Caco-2 (cell line): Measurements from ENCODE around the gene WDTC1. TPM values are rescaled to one million over a fixed set of nuclear protein-coding genes. Genes with fewer than 3 reads are reported as not detected.
A peak's percentile ranks its signal among the peaks of the same experiment; 100 is the strongest.

Experiments used
- BruUV-seq: library from RNA; stranded (reverse); fragments of 400-500 nt; replicated peaks from 2 replicates; lab custom pipeline; 2021; lab: Mats Ljungman, UMichigan
- CTCF ChIA-PET: fragments of 300-600 bp; sonication (Branson Sonifier 250); formaldehyde crosslinking; loops from one replicate; lab custom pipeline; 2022; ENCODE audit warnings: antibody characterized with exemption; lab: Charles Lee
- POLR2A ChIA-PET: fragments of 300-600 bp; sonication (Branson Sonifier 250); formaldehyde crosslinking; loops from one replicate; lab custom pipeline; 2022; ENCODE audit warnings: antibody characterized with exemption; lab: Charles Lee
- DNase-seq, 2 experiments: peaks; one replicate each; pipeline versions ENCODE4 v3.0.0 to v3.0.0-alpha.2; 2020 to 2022
- H3K27me3 ChIP-seq: replicated peaks from 2 replicates; pipeline ENCODE4 v1.6.0; 2011; ENCODE audit warnings: low read length; ENCODE audit not compliant: control insufficient read depth, insufficient read depth
- H3K36me3 ChIP-seq: 2 replicates; pipeline ENCODE4 v1.5.1; 2011; ENCODE audit warnings: low read length; ENCODE audit not compliant: control insufficient read depth, insufficient read depth
- H3K4me1 ChIP-seq: fragments of 250-450 bp; sonication (Bioruptor Pico); 2 replicates; pipeline ENCODE4 v1.5.1; 2020; ENCODE audit warnings: mild to moderate bottlenecking
- H3K4me3 ChIP-seq: 2 replicates; pipeline ENCODE4 v1.5.1; 2011; ENCODE audit warnings: low read depth, mild to moderate bottlenecking, control low read depth, low read length
- H3K9me3 ChIP-seq: fragments of 250-450 bp; sonication (Bioruptor Pico); 2 replicates; pipeline ENCODE4 v1.5.1; 2020; ENCODE audit warnings: mild to moderate bottlenecking, moderate library complexity
- H3K27ac Mint-ChIP-seq: one replicate; pipeline ENCODE4 v1.8.0; 2022; ENCODE audit warnings: mixed read lengths; ENCODE audit not compliant: unreplicated experiment
- H3K27me3 Mint-ChIP-seq: one replicate; pipeline ENCODE4 v1.8.0; 2022; ENCODE audit warnings: mixed read lengths; ENCODE audit not compliant: insufficient read depth, unreplicated experiment
- H3K36me3 Mint-ChIP-seq: one replicate; pipeline ENCODE4 v1.8.0; 2022; ENCODE audit warnings: mild to moderate bottlenecking, mixed read lengths; ENCODE audit not compliant: insufficient read depth, unreplicated experiment
- H3K4me1 Mint-ChIP-seq: one replicate; pipeline ENCODE4 v1.8.0; 2022; ENCODE audit warnings: low read depth, mixed read lengths; ENCODE audit not compliant: unreplicated experiment
- H3K4me3 Mint-ChIP-seq: one replicate; pipeline ENCODE4 v1.8.0; 2022; ENCODE audit warnings: mild to moderate bottlenecking, moderate library complexity, mixed read lengths; ENCODE audit not compliant: unreplicated experiment
- H3K9me3 Mint-ChIP-seq: one replicate; pipeline ENCODE4 v1.8.0; 2022; ENCODE audit warnings: mixed read lengths; ENCODE audit not compliant: unreplicated experiment
- intact Hi-C: fragments of 100-400 bp; cut with micrococcal nuclease; formaldehyde crosslinking; loops from one replicate; pipeline ENCODE4 v1.10.0; 2022; ENCODE audit not compliant: unreplicated experiment
- total RNA-seq: library from RNA; stranded (reverse); gene quantifications from 2 replicates; pipeline ENCODE4 v1.2.3, GENCODE V29; 2022
- TF ChIP-seq, protein P1 (sequence below), 2 experiments: fragments of 200-600 bp in 1 of 2; IDR thresholded peaks; 1 replicate in 1 of 2; 2 replicates in 1 of 2; pipeline versions ENCODE4 v1.5.1 to v1.8.0; 2011 to 2022; ENCODE audit warnings: antibody characterized with exemption in 1 of 2, control low read depth in 1 of 2, inconsistent platforms in 1 of 2, low read depth in 1 of 2, low read length in 1 of 2, mild to moderate bottlenecking in 1 of 2, moderate library complexity in 1 of 2; ENCODE audit not compliant: insufficient read depth in 1 of 2, severe bottlenecking in 1 of 2, unreplicated experiment in 1 of 2

Gene WDTC1
- total RNA-seq, 1 experiment from 2014 or later, result 17.2 TPM

DNA sequence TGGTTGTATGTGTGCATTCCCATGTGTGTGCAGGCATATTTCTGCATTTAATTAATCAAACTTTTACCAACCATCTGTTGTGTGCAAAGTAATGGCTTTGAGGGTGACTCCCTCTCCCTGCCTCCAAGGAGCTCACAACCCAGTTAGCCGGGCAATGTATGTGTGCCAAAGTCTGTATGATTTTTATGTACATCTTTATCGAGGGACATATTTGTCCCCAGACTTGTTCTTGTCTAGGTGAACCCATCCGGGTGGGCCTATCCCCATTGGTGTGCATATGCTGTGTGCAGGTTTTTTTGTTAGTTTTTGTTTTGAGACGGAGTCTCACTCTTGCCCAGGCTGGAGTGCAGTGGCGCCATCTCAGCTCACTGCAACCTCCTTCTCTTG, 109.2 kb downstream of the WDTC1 start:
- H3K36me3 ChIP-seq, result no peaks in the 10 kb centered on the region
- no peaks in the 10 kb centered on the region for H3K27me3 ChIP-seq
- Mint-ChIP-seq H3K4me3 (peak overlapping the region; percentile 71), H3K4me1 (peaks cover 35% of the 10 kb centered on the region), H3K27ac (peak overlapping the region; percentile 39), H3K36me3 (peaks cover 32% of the 10 kb centered on the region), H3K9me3 (no peaks in the 10 kb centered on the region), H3K27me3 (no peaks in the 10 kb centered on the region)
- ChIA-PET CTCF (no interaction called here), POLR2A (interaction anchor here (1.2 kb wide), 1 partner anchor 8 kb away, joined by 3 read pairs; no protein-coding TSS in a partner anchor)
- DNase-seq, result no peak
- TF ChIP-seq, protein P1, sequence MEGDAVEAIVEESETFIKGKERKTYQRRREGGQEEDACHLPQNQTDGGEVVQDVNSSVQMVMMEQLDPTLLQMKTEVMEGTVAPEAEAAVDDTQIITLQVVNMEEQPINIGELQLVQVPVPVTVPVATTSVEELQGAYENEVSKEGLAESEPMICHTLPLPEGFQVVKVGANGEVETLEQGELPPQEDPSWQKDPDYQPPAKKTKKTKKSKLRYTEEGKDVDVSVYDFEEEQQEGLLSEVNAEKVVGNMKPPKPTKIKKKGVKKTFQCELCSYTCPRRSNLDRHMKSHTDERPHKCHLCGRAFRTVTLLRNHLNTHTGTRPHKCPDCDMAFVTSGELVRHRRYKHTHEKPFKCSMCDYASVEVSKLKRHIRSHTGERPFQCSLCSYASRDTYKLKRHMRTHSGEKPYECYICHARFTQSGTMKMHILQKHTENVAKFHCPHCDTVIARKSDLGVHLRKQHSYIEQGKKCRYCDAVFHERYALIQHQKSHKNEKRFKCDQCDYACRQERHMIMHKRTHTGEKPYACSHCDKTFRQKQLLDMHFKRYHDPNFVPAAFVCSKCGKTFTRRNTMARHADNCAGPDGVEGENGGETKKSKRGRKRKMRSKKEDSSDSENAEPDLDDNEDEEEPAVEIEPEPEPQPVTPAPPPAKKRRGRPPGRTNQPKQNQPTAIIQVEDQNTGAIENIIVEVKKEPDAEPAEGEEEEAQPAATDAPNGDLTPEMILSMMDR (IDR thresholded peaks at IDR 0.05; ENCODE audit: insufficient read depth in 1 of 2, low read depth in 1 of 2, low read length in 1 of 2, severe bottlenecking in 1 of 2, unreplicated experiment in 1 of 2), result no peak
- intact Hi-C loops, result no loop called here
- H3K4me3 ChIP-seq, result no peak overlapping the region
- no peaks in the 10 kb centered on the region for H3K9me3 ChIP-seq
- no TSS peak for BruUV-seq
- H3K4me1 ChIP-seq, result peaks cover 26% of the 10 kb centered on the region

DNA sequence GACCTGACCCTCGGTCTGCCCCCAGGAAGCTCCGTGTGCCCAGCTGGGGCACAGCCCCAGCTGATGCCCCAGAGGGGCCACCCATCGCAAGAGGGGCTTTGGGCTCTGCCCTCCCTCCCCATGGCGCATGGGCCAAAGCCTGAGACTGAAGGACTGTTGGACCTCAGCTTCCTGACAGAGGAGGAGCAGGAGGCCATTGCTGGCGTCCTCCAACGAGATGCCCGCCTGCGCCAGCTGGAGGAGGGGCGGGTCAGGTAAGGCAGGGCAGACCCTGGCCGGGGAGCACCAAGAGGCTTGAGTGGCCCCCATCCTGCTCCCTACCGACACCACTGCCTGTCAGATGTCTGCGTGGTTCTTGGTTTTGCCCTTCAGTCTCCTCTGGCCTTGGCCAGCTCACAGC, 110.8 kb downstream of the WDTC1 start:
- Mint-ChIP-seq H3K9me3 (no peaks in the 10 kb centered on the region), H3K27me3 (no peaks in the 10 kb centered on the region), H3K4me1 (peaks cover 23% of the 10 kb centered on the region), H3K27ac (no peak overlapping the region), H3K36me3 (peaks cover 40% of the 10 kb centered on the region), H3K4me3 (no peak overlapping the region)
- no peak for DNase-seq
- Histone ChIP-seq H3K36me3 (no peaks in the 10 kb centered on the region), H3K27me3 (no peaks in the 10 kb centered on the region), H3K9me3 (no peaks in the 10 kb centered on the region), H3K4me1 (peaks cover 30% of the 10 kb centered on the region), H3K4me3 (no peak overlapping the region)
- TF ChIP-seq, protein P1 (IDR thresholded peaks at IDR 0.05; ENCODE audit: insufficient read depth in 1 of 2, low read depth in 1 of 2, low read length in 1 of 2, severe bottlenecking in 1 of 2, unreplicated experiment in 1 of 2), result no peak
- ChIA-PET CTCF (interaction anchor here (1.2 kb wide), 1 partner anchor 13 kb away, joined by 4 read pairs; no protein-coding TSS in a partner anchor), POLR2A (no interaction called here)
- intact Hi-C loops, result no loop called here
- no TSS peak for BruUV-seq

DNA sequence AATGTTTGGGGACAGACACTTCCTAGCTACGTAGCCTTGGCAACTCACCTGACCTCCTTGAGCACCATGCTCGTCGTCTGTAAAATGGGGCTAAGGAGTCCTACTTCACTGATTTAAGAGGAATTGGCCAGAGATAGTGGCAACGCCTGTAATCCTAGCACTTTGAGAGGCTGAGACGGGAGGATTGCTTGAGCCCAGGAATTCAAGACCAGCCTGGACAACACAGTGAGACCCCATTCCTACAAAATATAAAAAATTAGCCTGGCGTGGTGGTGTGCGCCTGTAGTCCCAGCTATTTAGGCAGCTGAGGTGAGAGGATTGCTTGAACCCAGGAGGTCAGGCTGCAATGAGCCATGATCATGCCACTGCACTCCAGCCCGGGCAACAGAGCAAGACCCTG, 111.9 kb downstream of the WDTC1 start:
- intact Hi-C loops, result no loop called here
- Histone ChIP-seq H3K4me1 (peaks cover 23% of the 10 kb centered on the region), H3K36me3 (no peaks in the 10 kb centered on the region), H3K27me3 (no peaks in the 10 kb centered on the region), H3K4me3 (no peak overlapping the region), H3K9me3 (no peaks in the 10 kb centered on the region)
- Mint-ChIP-seq H3K27me3 (no peaks in the 10 kb centered on the region), H3K9me3 (no peaks in the 10 kb centered on the region), H3K4me1 (peaks cover 23% of the 10 kb centered on the region), H3K36me3 (peaks cover 48% of the 10 kb centered on the region), H3K27ac (no peak overlapping the region), H3K4me3 (no peak overlapping the region)
- DNase-seq, result no peak
- ChIA-PET POLR2A (no interaction called here), CTCF (no interaction called here)
- no TSS peak for BruUV-seq
- TF ChIP-seq, protein P1 (IDR thresholded peaks at IDR 0.05; ENCODE audit: insufficient read depth in 1 of 2, low read depth in 1 of 2, low read length in 1 of 2, severe bottlenecking in 1 of 2, unreplicated experiment in 1 of 2), result no peak
